ENCODE measurements around the gene GNPDA1.

GRCh38 chr5:142024771-142025304 lies 12.0 kb upstream of the GNPDA1 start:
- TF ChIP-seq GATA2 (IDR thresholded peaks at IDR 0.05; ENCODE audit: low read depth, low read length) (no peak), GATA3 (IDR thresholded peaks at IDR 0.05; ENCODE audit: low read depth, low read length) (no peak)

Measured in SH-SY5Y (cell line).